ENCODE data around the gene UBAP1.

GRCh38 chr9:34230556-34230955 is 51.7 kb downstream of the UBAP1 start:
- no peak for TF ChIP-seq CTCF (IDR thresholded peaks at IDR 0.05 in 4 of 5, conservative IDR thresholded peaks at IDR 0.05 in 1 of 5)
- no peak for TF ChIP-seq POLR2A (IDR thresholded peaks at IDR 0.05)

Measured in gastrocnemius medialis (tissue), 4 donors.